Measurements from ENCODE around the gene PLAU. TPM values are rescaled to one million over a fixed set of nuclear protein-coding genes. Genes with fewer than 3 reads are reported as not detected.
"Not testable (repeated sequence)": the region's sequence is repeated elsewhere in the genome, so short reads cannot be mapped to it uniquely, and the experiment has no call there.

The PLAU gene
- polyA plus RNA-seq, 4 donors: 1.3 to 21.5 (median 6.4) TPM

DNA sequence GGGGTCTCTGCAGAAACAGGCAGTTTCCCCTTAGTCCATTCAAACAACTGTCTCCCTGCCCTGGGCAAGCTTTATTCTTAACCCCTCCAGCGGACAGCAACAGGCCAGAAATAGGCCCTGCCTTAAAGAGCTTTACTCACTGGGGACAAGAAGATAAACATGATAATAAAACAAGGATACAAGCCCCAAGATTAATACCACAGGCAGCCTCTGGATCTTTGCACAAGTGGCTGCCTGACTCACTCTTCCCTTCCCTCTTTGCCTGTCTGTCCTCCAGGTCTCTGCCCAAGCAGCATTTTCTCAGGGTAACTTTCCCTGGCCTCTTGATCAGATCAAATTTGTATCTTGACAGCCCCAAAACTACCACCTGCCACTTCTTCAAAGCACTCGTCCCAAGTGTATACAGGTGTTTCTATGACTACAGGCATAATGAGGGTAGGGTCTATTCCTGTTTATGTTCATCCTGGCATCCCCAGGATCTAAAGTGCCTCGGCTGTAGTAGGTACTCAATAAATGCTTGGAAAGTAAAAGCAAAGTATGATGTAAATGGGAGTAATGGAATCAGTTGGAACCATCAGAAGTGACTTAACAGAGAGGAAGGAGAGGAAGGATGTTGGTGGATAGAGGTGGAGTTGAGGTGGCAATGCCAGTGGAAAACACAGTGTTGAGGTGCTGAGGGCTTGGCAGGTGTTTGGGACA, 29.6 kb upstream of the PLAU start:
- no peaks in the 10 kb centered on the region for H3K27me3 ChIP-seq (ENCODE audit: control insufficient read depth in 3 of 3, insufficient read depth in 3 of 3, low read length in 3 of 3)
- H3K9me3 ChIP-seq (ENCODE audit: control insufficient read depth in 2 of 2, insufficient read depth in 1 of 2, low read depth in 1 of 2, low read length in 1 of 2): no peaks in the 10 kb centered on the region
- H3K4me1 ChIP-seq (ENCODE audit: control insufficient read depth in 3 of 3, insufficient read depth in 2 of 3, low read depth in 1 of 3, low read length in 2 of 3): peaks cover 0 to 4% (median 3%) of the 10 kb centered on the region in 3 donors
- H3K27ac ChIP-seq (ENCODE audit: low read depth in 1 of 3, low read length in 2 of 3): no peak overlapping the region
- 82 to 87% (median 85%) methylated on average over 3 of the region's 3 CpGs for WGBS, 3 donors
- H3K36me3 ChIP-seq (ENCODE audit: control insufficient read depth in 3 of 3, insufficient read depth in 2 of 3, low read depth in 1 of 3, low read length in 3 of 3): no peaks in the 10 kb centered on the region
- no peak overlapping the region for H3K4me3 ChIP-seq (ENCODE audit: low read depth in 1 of 3, low read length in 3 of 3)
- FAIRE-seq (no peak), DNase-seq (no peak)

DNA sequence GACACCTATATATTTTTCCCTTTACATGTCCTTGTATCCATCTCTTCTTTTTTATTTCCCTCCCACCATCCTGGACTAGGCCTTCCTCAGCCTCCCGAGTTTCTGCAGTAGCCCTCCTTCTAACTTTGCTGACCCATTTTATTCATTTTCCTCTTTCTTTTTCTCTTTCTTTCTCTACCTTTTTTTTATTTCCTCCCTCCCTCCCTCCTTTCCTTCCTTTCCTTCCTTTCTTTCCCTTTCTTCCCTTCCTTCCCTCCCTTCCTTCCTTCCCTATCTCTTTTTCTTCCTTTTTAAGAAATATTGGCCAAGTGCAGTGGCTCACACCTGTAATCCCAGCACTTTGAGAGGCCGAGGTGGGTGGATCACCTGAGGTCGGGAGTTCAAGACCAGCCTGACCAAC, 26.9 kb upstream of the PLAU start:
- FAIRE-seq (no peak), DNase-seq (no peak)
- WGBS, 3 donors: 73 to 84% (median 75%) methylated on average over 3 of the region's 3 CpGs
- no peak overlapping the region for H3K4me3 ChIP-seq (ENCODE audit: low read depth in 1 of 3, low read length in 3 of 3)
- no peaks in the 10 kb centered on the region for H3K36me3 ChIP-seq (ENCODE audit: control insufficient read depth in 3 of 3, insufficient read depth in 2 of 3, low read depth in 1 of 3, low read length in 3 of 3)
- H3K4me1 ChIP-seq (ENCODE audit: control insufficient read depth in 3 of 3, insufficient read depth in 2 of 3, low read depth in 1 of 3, low read length in 2 of 3): peaks cover 3 to 29% (median 18%) of the 10 kb centered on the region in 3 donors
- no peaks in the 10 kb centered on the region for H3K27me3 ChIP-seq (ENCODE audit: control insufficient read depth in 3 of 3, insufficient read depth in 3 of 3, low read length in 3 of 3)
- H3K9me3 ChIP-seq (ENCODE audit: control insufficient read depth in 2 of 2, insufficient read depth in 1 of 2, low read depth in 1 of 2, low read length in 1 of 2): no peaks in the 10 kb centered on the region
- H3K27ac ChIP-seq (ENCODE audit: low read depth in 1 of 3, low read length in 2 of 3): no peak overlapping the region

DNA sequence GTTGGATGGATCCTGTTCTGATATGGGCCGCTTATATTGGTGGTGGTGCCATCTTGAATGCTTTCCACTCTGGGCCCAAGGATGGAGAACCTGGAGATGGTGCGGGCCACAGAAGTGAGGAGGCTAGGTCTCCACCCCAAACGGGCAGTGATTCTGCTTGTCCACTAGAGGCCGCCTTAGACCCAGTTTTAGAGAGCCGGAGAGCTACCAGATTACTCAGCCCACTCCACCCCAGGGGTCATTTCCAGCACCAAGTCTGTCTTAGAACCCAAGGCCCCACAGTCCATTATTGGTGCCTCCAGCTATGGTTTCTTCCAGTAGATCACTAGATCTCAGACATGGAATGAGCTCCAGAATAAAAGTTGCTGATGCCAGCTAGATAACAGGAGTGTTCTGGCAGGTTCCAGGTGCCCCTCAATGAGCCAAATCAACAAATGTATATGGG, 24.8 kb upstream of the PLAU start:
- Histone ChIP-seq H3K27ac (ENCODE audit: low read depth in 1 of 3, low read length in 2 of 3) (peak overlapping the region in 1 of 3 donors; percentile 47), H3K27me3 (ENCODE audit: control insufficient read depth in 3 of 3, insufficient read depth in 3 of 3, low read length in 3 of 3) (no peaks in the 10 kb centered on the region), H3K36me3 (ENCODE audit: control insufficient read depth in 3 of 3, insufficient read depth in 2 of 3, low read depth in 1 of 3, low read length in 3 of 3) (no peaks in the 10 kb centered on the region), H3K4me1 (ENCODE audit: control insufficient read depth in 3 of 3, insufficient read depth in 2 of 3, low read depth in 1 of 3, low read length in 2 of 3) (peaks cover 3 to 31% (median 18%) of the 10 kb centered on the region in 3 donors), H3K4me3 (ENCODE audit: low read depth in 1 of 3, low read length in 3 of 3) (no peak overlapping the region), H3K9me3 (ENCODE audit: control insufficient read depth in 2 of 2, insufficient read depth in 1 of 2, low read depth in 1 of 2, low read length in 1 of 2) (no peaks in the 10 kb centered on the region)
- 3 to 4% (median 3%) methylated on average over 5 of the region's 5 CpGs for WGBS, 3 donors
- DNase-seq (peak; percentile 76 to 82), FAIRE-seq (no peak)

DNA sequence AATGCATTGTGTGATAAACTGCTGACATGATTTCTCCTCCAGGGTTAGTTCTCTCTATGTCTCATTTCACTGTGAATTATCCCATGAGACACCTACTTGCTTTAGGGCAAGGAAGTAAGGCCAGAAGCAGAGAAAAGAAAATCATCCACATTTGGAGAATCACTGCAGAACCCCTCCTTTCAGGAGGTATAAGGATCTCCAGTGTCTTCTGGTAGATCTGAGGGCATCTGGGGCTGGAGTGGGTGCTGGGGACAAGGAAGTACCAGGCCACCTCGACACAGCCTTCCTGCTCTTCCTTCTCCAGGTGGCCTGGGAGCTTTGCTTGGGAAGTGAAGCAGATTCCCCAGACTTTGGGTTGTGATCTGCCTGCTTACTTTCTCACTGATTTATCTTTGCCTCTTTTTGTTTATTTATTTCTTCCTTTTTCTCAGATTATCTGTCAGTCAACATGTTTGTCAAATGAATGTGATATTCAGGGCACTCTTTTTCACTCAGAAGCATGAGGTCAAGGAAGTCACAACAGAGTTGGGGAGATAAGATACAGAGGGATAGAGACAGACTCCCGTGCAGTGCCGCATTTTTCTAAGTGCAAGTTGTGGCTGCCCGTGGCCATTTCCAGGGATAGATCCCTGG, 24.2 kb upstream of the PLAU start:
- H3K9me3 ChIP-seq (ENCODE audit: control insufficient read depth in 2 of 2, insufficient read depth in 1 of 2, low read depth in 1 of 2, low read length in 1 of 2): no peaks in the 10 kb centered on the region
- WGBS, 3 donors: 17 to 31% (median 30%) methylated on average over 4 of the region's 4 CpGs
- peaks cover 3 to 31% (median 18%) of the 10 kb centered on the region in 3 donors for H3K4me1 ChIP-seq (ENCODE audit: control insufficient read depth in 3 of 3, insufficient read depth in 2 of 3, low read depth in 1 of 3, low read length in 2 of 3)
- no peaks in the 10 kb centered on the region for H3K27me3 ChIP-seq (ENCODE audit: control insufficient read depth in 3 of 3, insufficient read depth in 3 of 3, low read length in 3 of 3)
- H3K36me3 ChIP-seq (ENCODE audit: control insufficient read depth in 3 of 3, insufficient read depth in 2 of 3, low read depth in 1 of 3, low read length in 3 of 3): no peaks in the 10 kb centered on the region
- no peak for FAIRE-seq
- no peak overlapping the region for H3K4me3 ChIP-seq (ENCODE audit: low read depth in 1 of 3, low read length in 3 of 3)
- peak overlapping the region in 2 of 3 donors; percentile 45 to 85 for H3K27ac ChIP-seq (ENCODE audit: low read depth in 1 of 3, low read length in 2 of 3)
- DNase-seq: peak in 1 of 2 donors; percentile 26

DNA sequence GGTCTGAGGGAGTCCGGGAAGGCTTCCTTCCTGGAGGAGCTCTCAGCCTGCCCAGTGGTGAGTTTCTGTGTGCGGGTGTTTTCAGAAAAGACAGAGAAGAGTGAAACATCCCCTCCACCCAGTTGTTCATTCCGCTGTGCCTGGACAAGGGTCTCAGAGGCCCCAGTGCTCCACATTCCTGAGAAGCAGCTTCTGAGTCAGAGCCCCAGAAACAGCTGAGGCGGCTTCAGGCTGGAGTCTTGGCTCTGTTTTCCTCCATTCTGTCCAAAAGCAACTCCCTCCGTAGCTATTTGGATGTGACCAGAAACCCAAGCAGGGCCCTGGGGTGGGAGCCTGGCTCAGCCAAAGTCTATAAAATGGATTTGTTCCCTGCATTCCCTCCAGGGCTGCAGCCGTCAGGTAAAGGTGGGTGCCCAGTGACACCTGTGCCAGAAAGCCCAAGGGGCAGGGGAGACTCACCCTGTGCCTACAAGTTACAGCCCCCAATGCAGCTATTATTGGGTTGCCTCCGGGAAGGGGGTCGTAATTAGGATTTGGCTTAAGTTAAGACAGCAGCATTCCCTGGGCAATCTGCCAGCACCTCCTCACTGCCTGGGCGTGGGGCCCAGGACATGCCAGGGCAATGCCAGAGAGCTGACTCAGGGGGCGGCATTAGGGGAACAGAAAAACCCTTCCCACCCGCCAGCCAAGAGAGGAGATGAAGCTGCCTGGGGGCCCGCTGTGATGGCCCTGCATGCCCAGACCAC, 23.5 kb upstream of the PLAU start:
- FAIRE-seq (no peak), DNase-seq (peak; percentile 47 to 56)
- no peaks in the 10 kb centered on the region for H3K9me3 ChIP-seq (ENCODE audit: control insufficient read depth in 2 of 2, insufficient read depth in 1 of 2, low read depth in 1 of 2, low read length in 1 of 2)

DNA sequence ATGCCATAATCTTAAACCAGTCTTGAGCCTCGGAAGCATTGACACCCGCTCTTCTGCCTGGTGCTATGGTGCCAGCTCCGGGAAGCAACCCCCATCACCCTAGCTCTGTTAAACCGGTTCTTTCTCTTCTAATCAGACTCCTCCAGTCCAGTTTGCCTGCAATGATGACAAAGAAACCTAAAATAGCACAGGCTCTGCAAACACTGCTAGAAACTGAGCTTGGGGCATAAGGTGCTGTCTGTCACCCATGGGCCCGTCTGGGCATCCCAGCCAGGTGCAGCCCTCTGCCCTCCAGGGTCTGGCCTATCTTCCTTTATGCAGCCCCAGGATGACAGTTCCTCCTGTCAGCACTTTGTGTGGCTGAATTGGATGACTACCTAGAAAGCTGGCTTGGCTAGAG, 22.4 kb upstream of the PLAU start:
- Histone ChIP-seq H3K27ac (ENCODE audit: low read depth in 1 of 3, low read length in 2 of 3) (peak overlapping the region in 1 of 3 donors; percentile 62), H3K4me3 (ENCODE audit: low read depth in 1 of 3, low read length in 3 of 3) (no peak overlapping the region), H3K9me3 (ENCODE audit: control insufficient read depth in 2 of 2, insufficient read depth in 1 of 2, low read depth in 1 of 2, low read length in 1 of 2) (no peaks in the 10 kb centered on the region), H3K4me1 (ENCODE audit: control insufficient read depth in 3 of 3, insufficient read depth in 2 of 3, low read depth in 1 of 3, low read length in 2 of 3) (peaks cover 3 to 31% (median 18%) of the 10 kb centered on the region in 3 donors), H3K27me3 (ENCODE audit: control insufficient read depth in 3 of 3, insufficient read depth in 3 of 3, low read length in 3 of 3) (no peaks in the 10 kb centered on the region), H3K36me3 (ENCODE audit: control insufficient read depth in 3 of 3, insufficient read depth in 2 of 3, low read depth in 1 of 3, low read length in 3 of 3) (no peaks in the 10 kb centered on the region)
- peak in 1 of 2 donors; percentile 38 for DNase-seq
- 13 to 55% (median 35%) methylated on average over 5 of the region's 5 CpGs for whole genome bisulfite sequencing, 3 donors
- no peak for FAIRE-seq

More for the DNA sequence above, 23.5 kb upstream of the PLAU start:
- 36 to 43% (median 38%) methylated on average over 12 of the region's 12 CpGs for WGBS, 3 donors
- Histone ChIP-seq H3K27me3 (ENCODE audit: control insufficient read depth in 3 of 3, insufficient read depth in 3 of 3, low read length in 3 of 3) (no peaks in the 10 kb centered on the region), H3K27ac (ENCODE audit: low read depth in 1 of 3, low read length in 2 of 3) (peak overlapping the region in 2 of 3 donors; percentile 45 to 85), H3K36me3 (ENCODE audit: control insufficient read depth in 3 of 3, insufficient read depth in 2 of 3, low read depth in 1 of 3, low read length in 3 of 3) (no peaks in the 10 kb centered on the region), H3K4me3 (ENCODE audit: low read depth in 1 of 3, low read length in 3 of 3) (no peak overlapping the region), H3K4me1 (ENCODE audit: control insufficient read depth in 3 of 3, insufficient read depth in 2 of 3, low read depth in 1 of 3, low read length in 2 of 3) (peaks cover 3 to 31% (median 18%) of the 10 kb centered on the region in 3 donors)

DNA sequence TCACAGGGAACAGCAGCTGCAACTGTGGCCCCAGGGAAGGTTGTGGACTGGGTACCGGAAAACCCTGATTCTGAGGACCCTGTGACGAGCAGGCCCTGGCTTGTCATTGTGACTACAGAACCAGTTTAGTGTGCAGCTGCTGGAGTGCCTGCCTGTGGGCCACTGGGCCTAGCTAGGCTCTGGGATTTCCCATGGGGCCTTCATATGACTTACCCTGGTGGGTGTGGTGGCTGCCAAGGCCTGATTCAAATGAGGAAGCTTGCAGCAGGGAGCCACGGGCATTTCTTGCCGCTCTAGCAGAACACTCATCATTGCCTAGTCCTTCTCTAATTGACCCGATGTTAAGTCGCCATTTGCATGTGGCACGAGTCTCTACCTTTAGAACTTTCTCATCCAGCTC, 21.9 kb upstream of the PLAU start:
- peak; percentile 36 to 48 for DNase-seq
- Histone ChIP-seq H3K27me3 (ENCODE audit: control insufficient read depth in 3 of 3, insufficient read depth in 3 of 3, low read length in 3 of 3) (no peaks in the 10 kb centered on the region), H3K27ac (ENCODE audit: low read depth in 1 of 3, low read length in 2 of 3) (peak overlapping the region in 1 of 3 donors; percentile 62), H3K36me3 (ENCODE audit: control insufficient read depth in 3 of 3, insufficient read depth in 2 of 3, low read depth in 1 of 3, low read length in 3 of 3) (no peaks in the 10 kb centered on the region), H3K4me1 (ENCODE audit: control insufficient read depth in 3 of 3, insufficient read depth in 2 of 3, low read depth in 1 of 3, low read length in 2 of 3) (peaks cover 3 to 31% (median 18%) of the 10 kb centered on the region in 3 donors), H3K4me3 (ENCODE audit: low read depth in 1 of 3, low read length in 3 of 3) (no peak overlapping the region), H3K9me3 (ENCODE audit: control insufficient read depth in 2 of 2, insufficient read depth in 1 of 2, low read depth in 1 of 2, low read length in 1 of 2) (no peaks in the 10 kb centered on the region)
- WGBS, 3 donors: 38 to 52% (median 41%) methylated on average over 7 of the region's 7 CpGs
- no peak for FAIRE-seq

- not testable (repeated sequence) for H3K36me3 ChIP-seq (ENCODE audit: control insufficient read depth in 3 of 3, insufficient read depth in 2 of 3, low read depth in 1 of 3, low read length in 3 of 3); H3K27me3 ChIP-seq (ENCODE audit: control insufficient read depth in 3 of 3, insufficient read depth in 3 of 3, low read length in 3 of 3); H3K4me3 ChIP-seq (ENCODE audit: low read depth in 1 of 3, low read length in 3 of 3); DNase-seq; H3K27ac ChIP-seq (ENCODE audit: low read depth in 1 of 3, low read length in 2 of 3); FAIRE-seq; H3K9me3 ChIP-seq (ENCODE audit: control insufficient read depth in 2 of 2, insufficient read depth in 1 of 2, low read depth in 1 of 2, low read length in 1 of 2)
- 88 to 94% (median 91%) methylated on average over 2 to 3 of the region's 3 CpGs for WGBS, 3 donors
- peaks cover 3 to 31% (median 18%) of the 10 kb centered on the region in 3 donors for H3K4me1 ChIP-seq (ENCODE audit: control insufficient read depth in 3 of 3, insufficient read depth in 2 of 3, low read depth in 1 of 3, low read length in 2 of 3)
Observed at GRCh38 chr10:73889416-73889815, 21.5 kb upstream of the PLAU start.
